A549 (cell line): ENCODE data around the gene KRT33A. TPM values are rescaled to one million over a fixed set of nuclear protein-coding genes. Genes with fewer than 3 reads are reported as not detected.
"Not testable (repeated sequence)": the region's sequence is repeated elsewhere in the genome, so short reads cannot be mapped to it uniquely, and the experiment has no call there.

ENCODE experiments used
- ATAC-seq, 2 experiments: fragments of 200-7000 bp in 1 of 2; fragments of >200 bp in 1 of 2; cut with Nextera tagmentation in 1 of 2; cut with Tn5 transposase in 1 of 2; 3 replicates each; pipeline versions ENCODE4 v1.8.0 to v1.9.1; 2018 to 2020; ENCODE audit warnings: mild to moderate bottlenecking in 1 of 2, moderate library complexity in 1 of 2
- CTCF ChIA-PET: fragments of 300-600 bp; sonication (Branson Sonifier 250); formaldehyde crosslinking; extraction: SDS; loops from one replicate; lab custom pipeline; 2021; ENCODE audit warnings: antibody characterized with exemption, inconsistent platforms; lab: Yijun Ruan, JAX
- POLR2A ChIA-PET: fragments of 350-600 bp; formaldehyde crosslinking; extraction: SDS; loops from one replicate; lab custom pipeline; 2021; ENCODE audit warnings: antibody characterized with exemption, inconsistent platforms; lab: Yijun Ruan, JAX
- DNase-seq, 2 experiments: peaks; one replicate each; pipeline versions ENCODE4 v3.0.0 to v3.0.0-alpha.2; 2011 to 2016; ENCODE audit warnings: low read depth in 1 of 2, low spot score in 1 of 2
- FAIRE-seq: peaks from 2 replicates; lab custom pipeline; 2011; peaks lifted over from hg19 to GRCh38; lab: Jason Lieb, UNC
- H3K27ac ChIP-seq, 2 experiments: fragments of >200 bp; sonication (Bioruptor Twin); formaldehyde crosslinking; 3 replicates each; pipeline ENCODE4 v1.5.1; 2016 to 2017
- H3K4me1 ChIP-seq: fragments of >200 bp; sonication (Bioruptor Twin); formaldehyde crosslinking; 3 replicates; pipeline ENCODE4 v1.6.1; 2016
- H3K4me2 ChIP-seq: fragments of >200 bp; sonication (Bioruptor Twin); formaldehyde crosslinking; 3 replicates; pipeline ENCODE4 v1.6.1; 2016
- H3K4me3 ChIP-seq: fragments of >200 bp; sonication (Bioruptor Twin); formaldehyde crosslinking; 3 replicates; pipeline ENCODE4 v1.5.1; 2016
- H3K9me3 ChIP-seq: fragments of >200 bp; sonication (Bioruptor Twin); formaldehyde crosslinking; 3 replicates; pipeline ENCODE4 v1.6.1; 2016
- CEBPB ChIP-seq, 2 experiments: fragments of >200 bp in 1 of 2; sonication (Bioruptor Twin) in 1 of 2; formaldehyde crosslinking in 1 of 2; IDR thresholded peaks; 2 replicates each; pipeline ENCODE4 v1.6.1; 2012 to 2016
- EHF ChIP-seq: fragments of 250-450 bp; sonication (Bioruptor Pico); IDR thresholded peaks from 2 replicates; pipeline ENCODE4 v1.5.0; 2020; ENCODE audit warnings: mild to moderate bottlenecking
- ELK1 ChIP-seq: fragments of 150-350 bp; IDR thresholded peaks from 2 replicates; pipeline ENCODE4 v1.6.1; 2014; ENCODE audit warnings: low read depth, mild to moderate bottlenecking, low read length
- FOSB ChIP-seq: fragments of 250-450 bp; sonication (Bioruptor Pico); IDR thresholded peaks from 2 replicates; pipeline ENCODE4 v1.5.0; 2020; ENCODE audit warnings: mild to moderate bottlenecking, moderate library complexity
- FOSL2 ChIP-seq, 2 experiments: fragments of 450-650 bp in 1 of 2; fragments of >200 bp in 1 of 2; sonication (Bioruptor Twin) in 1 of 2; formaldehyde crosslinking; IDR thresholded peaks; 2 replicates each; pipeline versions ENCODE4 v1.5.0 to v1.6.1; 2016 to 2020; ENCODE audit warnings: mild to moderate bottlenecking in 1 of 2, moderate library complexity in 1 of 2
- FOXS1 ChIP-seq: fragments of 250-450 bp; sonication (Bioruptor Pico); IDR thresholded peaks from 2 replicates; pipeline ENCODE4 v1.5.0; 2020; ENCODE audit warnings: mild to moderate bottlenecking, moderate library complexity
- HEYL ChIP-seq: fragments of 250-450 bp; sonication (Bioruptor Pico); IDR thresholded peaks from 2 replicates; pipeline ENCODE4 v1.8.0; 2021; ENCODE audit warnings: mild to moderate bottlenecking, moderate library complexity
- HOXB13 ChIP-seq: fragments of 250-450 bp; sonication (Bioruptor Pico); IDR thresholded peaks from 2 replicates; pipeline ENCODE4 v1.5.0; 2020; ENCODE audit warnings: low read depth, mild to moderate bottlenecking, moderate library complexity
- KDM5A ChIP-seq: fragments of 200-600 bp; sonication (generic); IDR thresholded peaks from 2 replicates; pipeline ENCODE4 v1.6.1; 2016; ENCODE audit warnings: antibody characterized with exemption, mild to moderate bottlenecking
- NPAS2 ChIP-seq: fragments of 250-450 bp; sonication (Bioruptor Pico); IDR thresholded peaks from 2 replicates; pipeline ENCODE4 v1.8.0; 2022; ENCODE audit warnings: mild to moderate bottlenecking, moderate library complexity, borderline replicate concordance
- POLR2AphosphoS2 ChIP-seq: conservative IDR thresholded peaks from 2 replicates; pipeline ENCODE4 v1.6.1; 2012; ENCODE audit warnings: low read length, improper control_type of control experiment, inconsistent platforms
- RAD21 ChIP-seq, 2 experiments: fragments of >200 bp in 1 of 2; sonication (Bioruptor Twin) in 1 of 2; formaldehyde crosslinking in 1 of 2; IDR thresholded peaks in 1 of 2; conservative IDR thresholded peaks in 1 of 2; 2 replicates in 1 of 2; 3 replicates in 1 of 2; pipeline ENCODE4 v1.6.1; 2012 to 2018; ENCODE audit warnings: inconsistent platforms in 1 of 2
- RNF2 ChIP-seq: fragments of 200-600 bp; sonication (generic); IDR thresholded peaks from 2 replicates; pipeline ENCODE4 v1.6.1; 2016; ENCODE audit warnings: low read depth, mild to moderate bottlenecking, antibody characterized with exemption, moderate library complexity, borderline replicate concordance
- ZFP36 ChIP-seq: fragments of 450-650 bp; IDR thresholded peaks from 2 replicates; pipeline ENCODE4 v1.6.1; 2014; ENCODE audit warnings: borderline replicate concordance; ENCODE audit not compliant: partially characterized antibody
- ZSCAN20 ChIP-seq: fragments of 250-450 bp; sonication (Bioruptor Pico); IDR thresholded peaks from 2 replicates; pipeline ENCODE4 v1.8.0; 2022; ENCODE audit warnings: mild to moderate bottlenecking, moderate library complexity
- WGBS: methylation state at CpG from one replicate; pipeline ENCODE4 v1.1.6; 2017; ENCODE audit errors: missing lambda C conversion rate; 5-methylcytosine and 5-hydroxymethylcytosine counted together
- polyA plus RNA-seq, 4 experiments: library from polyadenylated mRNA; depleted of rRNA in 3 of 4; stranded (reverse); fragments of >200 nt; fragmentation: RNase III in 1 of 4; extraction: RNeasy Plus Mini Kit Qiagen cat#74134 plus additional on column Dnase treatment in 1 of 4; gene quantifications; 2 replicates in 3 of 4; 3 replicates in 1 of 4; pipeline ENCODE4 v1.2.3, GENCODE V29; 2011 to 2017
- TF ChIP-seq, protein P1 (sequence below): IDR thresholded peaks from 2 replicates; pipeline ENCODE4 v1.6.1; 2012

Gene KRT33A
- polyA plus RNA-seq, 2 of the 4 experiments (the other 2 are of a cell fraction): not detected

- TF ChIP-seq FOXS1 (CRISPR knock-in tag) (no peak), HEYL (no peak), POLR2AphosphoS2 (no peak), HOXB13 (no peak), RAD21 (conservative IDR thresholded peaks at IDR 0.05 in 1 of 2, IDR thresholded peaks at IDR 0.05 in 1 of 2) (no peak), FOSB (CRISPR knock-in tag) (no peak), RNF2 (no peak), CEBPB (IDR thresholded peaks at IDR 0.05) (no peak), ZSCAN20 (no peak), NPAS2 (CRISPR knock-in tag) (no peak), KDM5A (no peak), ELK1 (no peak), ZFP36 (no peak)
- TF ChIP-seq, protein P1, sequence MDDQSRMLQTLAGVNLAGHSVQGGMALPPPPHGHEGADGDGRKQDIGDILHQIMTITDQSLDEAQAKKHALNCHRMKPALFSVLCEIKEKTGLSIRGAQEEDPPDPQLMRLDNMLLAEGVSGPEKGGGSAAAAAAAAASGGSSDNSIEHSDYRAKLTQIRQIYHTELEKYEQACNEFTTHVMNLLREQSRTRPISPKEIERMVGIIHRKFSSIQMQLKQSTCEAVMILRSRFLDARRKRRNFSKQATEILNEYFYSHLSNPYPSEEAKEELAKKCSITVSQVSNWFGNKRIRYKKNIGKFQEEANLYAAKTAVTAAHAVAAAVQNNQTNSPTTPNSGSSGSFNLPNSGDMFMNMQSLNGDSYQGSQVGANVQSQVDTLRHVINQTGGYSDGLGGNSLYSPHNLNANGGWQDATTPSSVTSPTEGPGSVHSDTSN: no peak
- ChIA-PET CTCF (interaction anchor here (1.0 to 1.4 kb wide), 2 partner anchors 10 to 20 kb away, joined by 3 to 4 read pairs; no protein-coding TSS in a partner anchor), POLR2A (no interaction called here)
- no peak overlapping the region for H3K4me3 ChIP-seq
- no peak overlapping the region for H3K27ac ChIP-seq
- DNase-seq: no peak
- WGBS: 85% methylated on average over 1 of the region's 1 CpG
- H3K4me2 ChIP-seq: no peak overlapping the region
- no peaks in the 10 kb centered on the region for H3K9me3 ChIP-seq
- H3K4me1 ChIP-seq: no peaks in the 10 kb centered on the region
- ATAC-seq: no peak
- no peak for FAIRE-seq
These were observed 45.0 kb upstream of the KRT33A start for GRCh38 chr17:41395611-41396010.

DNA sequence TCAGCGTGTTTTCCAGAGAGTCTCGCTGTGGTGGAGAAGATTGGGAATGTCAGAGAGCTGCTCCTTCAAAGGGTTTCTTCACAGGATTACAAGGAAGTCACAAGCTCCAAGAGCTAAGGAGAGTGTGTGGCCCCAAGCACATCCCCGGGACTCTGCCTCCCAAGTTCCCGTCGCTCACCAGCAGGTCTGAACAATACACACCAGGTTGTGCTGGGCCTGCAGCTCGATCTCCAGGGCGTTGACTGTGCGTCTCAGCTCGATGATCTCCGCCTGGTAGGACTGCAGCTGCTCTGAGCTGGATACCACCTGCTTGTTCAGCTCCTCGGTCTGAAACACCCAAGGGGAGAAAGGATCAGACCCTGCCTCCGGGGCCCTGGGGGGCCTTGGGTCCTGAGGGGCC, 44.4 kb upstream of the KRT33A start:
- POLR2A ChIA-PET, ATAC-seq, FAIRE-seq, H3K4me2 ChIP-seq, H3K9me3 ChIP-seq, H3K27ac ChIP-seq, DNase-seq, H3K4me3 ChIP-seq, H3K4me1 ChIP-seq: not testable (repeated sequence)
- CTCF ChIA-PET: interaction anchor here (1.4 kb wide), 1 partner anchor 10 kb away, joined by 4 read pairs; no protein-coding TSS in a partner anchor
- WGBS: 71% methylated on average over 12 of the region's 12 CpGs

GRCh38 chr17:41394254-41394996, 43.8 kb upstream of the KRT33A start:
- no peak overlapping the region for H3K4me3 ChIP-seq
- no peak overlapping the region for H3K27ac ChIP-seq
- 74% methylated on average over 10 of the region's 10 CpGs for WGBS
- no peak for TF ChIP-seq FOSL2 (IDR thresholded peaks at IDR 0.05)
- 0 out of 2 replicates have a peak, but pooled peaks have one; percentile 19 for TF ChIP-seq FOSL2 (CRISPR knock-in tag; IDR thresholded peaks at IDR 0.05)
- TF ChIP-seq EHF (CRISPR knock-in tag): no peak
- ATAC-seq (no peak), FAIRE-seq (no peak), DNase-seq (no peak)
- no peak overlapping the region for H3K4me2 ChIP-seq
- ChIA-PET CTCF (no interaction called here), POLR2A (no interaction called here)
- H3K9me3 ChIP-seq: no peaks in the 10 kb centered on the region
- no peaks in the 10 kb centered on the region for H3K4me1 ChIP-seq

GRCh38 chr17:41393826-41394225, 43.2 kb upstream of the KRT33A start:
- Histone ChIP-seq H3K9me3 (no peaks in the 10 kb centered on the region), H3K4me1 (no peaks in the 10 kb centered on the region), H3K4me2 (no peak overlapping the region), H3K4me3 (no peak overlapping the region), H3K27ac (no peak overlapping the region; a peak in 1 of 6 replicates)
- FAIRE-seq: no peak
- ChIA-PET CTCF (interaction anchor here (0.7 to 1.2 kb wide), 3 partner anchors 155 to 255 kb away, joined by 3 to 4 read pairs (median 3); no protein-coding TSS in a partner anchor), POLR2A (no interaction called here)
- DNase-seq: no peak
- 87% methylated on average over 10 of the region's 10 CpGs for WGBS
- TF ChIP-seq, protein P1: no peak
- no peak for ATAC-seq
